ENCODE data around the gene WBP1L. TPM values are rescaled to one million over a fixed set of nuclear protein-coding genes. Genes with fewer than 3 reads are reported as not detected.

The WBP1L gene
- total RNA-seq, 2 donors from 2014 or later: 32.3 to 42.7 TPM

DNA sequence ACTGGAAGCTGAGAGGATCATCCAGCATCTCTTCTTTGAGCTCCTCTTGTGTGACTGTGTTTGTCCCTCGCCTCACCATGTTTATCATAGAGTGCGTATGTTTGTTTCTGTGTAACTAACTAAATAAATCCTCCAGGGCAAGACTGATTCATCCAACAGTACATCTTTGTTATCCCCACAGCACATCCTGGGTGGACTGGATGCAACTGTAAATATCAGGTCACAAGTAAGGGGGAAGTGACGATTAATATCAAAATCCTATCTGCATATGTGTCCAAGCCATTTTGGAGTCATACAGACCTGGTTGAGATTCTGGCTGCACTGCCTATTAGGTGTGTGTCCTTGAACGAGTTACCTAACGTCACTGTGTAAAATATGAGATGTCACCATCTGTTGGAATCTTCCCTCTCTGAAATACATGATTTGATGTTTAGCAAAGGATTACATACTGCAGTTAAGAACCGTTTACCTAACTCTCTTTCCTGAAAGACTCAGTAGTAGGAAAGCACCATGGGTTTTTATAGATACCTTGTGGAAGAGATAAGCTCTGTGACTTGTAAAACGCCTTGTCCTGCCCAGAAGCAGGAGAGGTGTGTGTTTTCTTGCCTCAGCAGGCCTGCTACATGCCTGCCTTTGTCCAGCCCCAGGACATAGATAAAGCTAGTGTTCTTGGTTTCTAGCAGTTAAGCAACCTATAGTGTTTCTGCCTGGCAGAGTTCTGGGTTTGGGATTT is 25.8 kb downstream of the WBP1L start:
- intact Hi-C loops (cut with DNase I): no loop called here
- Histone ChIP-seq H3K9ac (ENCODE audit: low read depth in 2 of 2, low read length in 2 of 2) (no peak overlapping the region), H3K36me3 (no peaks in the 10 kb centered on the region), H3K27ac (no peak overlapping the region), H3K4me1 (no peaks in the 10 kb centered on the region), H3K27me3 (no peaks in the 10 kb centered on the region), H3K4me3 (no peak overlapping the region), H3K9me3 (no peaks in the 10 kb centered on the region)
- TF ChIP-seq, protein P1, sequence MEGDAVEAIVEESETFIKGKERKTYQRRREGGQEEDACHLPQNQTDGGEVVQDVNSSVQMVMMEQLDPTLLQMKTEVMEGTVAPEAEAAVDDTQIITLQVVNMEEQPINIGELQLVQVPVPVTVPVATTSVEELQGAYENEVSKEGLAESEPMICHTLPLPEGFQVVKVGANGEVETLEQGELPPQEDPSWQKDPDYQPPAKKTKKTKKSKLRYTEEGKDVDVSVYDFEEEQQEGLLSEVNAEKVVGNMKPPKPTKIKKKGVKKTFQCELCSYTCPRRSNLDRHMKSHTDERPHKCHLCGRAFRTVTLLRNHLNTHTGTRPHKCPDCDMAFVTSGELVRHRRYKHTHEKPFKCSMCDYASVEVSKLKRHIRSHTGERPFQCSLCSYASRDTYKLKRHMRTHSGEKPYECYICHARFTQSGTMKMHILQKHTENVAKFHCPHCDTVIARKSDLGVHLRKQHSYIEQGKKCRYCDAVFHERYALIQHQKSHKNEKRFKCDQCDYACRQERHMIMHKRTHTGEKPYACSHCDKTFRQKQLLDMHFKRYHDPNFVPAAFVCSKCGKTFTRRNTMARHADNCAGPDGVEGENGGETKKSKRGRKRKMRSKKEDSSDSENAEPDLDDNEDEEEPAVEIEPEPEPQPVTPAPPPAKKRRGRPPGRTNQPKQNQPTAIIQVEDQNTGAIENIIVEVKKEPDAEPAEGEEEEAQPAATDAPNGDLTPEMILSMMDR (IDR thresholded peaks at IDR 0.05): no peak
- no peak for DNase-seq

DNA sequence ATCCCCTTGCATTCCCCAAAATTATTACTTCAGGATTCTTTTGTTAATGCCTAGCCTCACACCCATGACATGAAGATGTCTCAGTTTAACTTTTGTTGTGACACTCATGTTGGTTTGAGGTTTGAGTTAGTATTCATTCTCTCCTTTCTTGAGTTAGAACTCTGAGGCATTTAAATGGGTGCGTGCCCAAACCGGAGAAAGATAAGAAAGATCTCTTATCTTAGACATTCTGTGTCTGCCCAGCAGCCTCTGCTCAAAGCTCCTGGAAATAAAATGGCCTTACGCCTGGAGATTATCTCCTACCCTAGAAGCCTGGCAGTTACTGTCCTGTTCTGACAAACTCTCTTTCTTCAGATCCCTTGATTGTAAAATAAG is 26.3 kb downstream of the WBP1L start:
- H3K27me3 ChIP-seq: no peaks in the 10 kb centered on the region
- no peak for DNase-seq
- H3K4me1 ChIP-seq: no peaks in the 10 kb centered on the region
- no peaks in the 10 kb centered on the region for H3K9me3 ChIP-seq
- TF ChIP-seq, protein P1 (IDR thresholded peaks at IDR 0.05): no peak
- H3K27ac ChIP-seq: no peak overlapping the region
- H3K36me3 ChIP-seq: no peaks in the 10 kb centered on the region
- H3K4me3 ChIP-seq: no peak overlapping the region
- intact Hi-C loops (cut with DNase I): no loop called here
- no peak overlapping the region for H3K9ac ChIP-seq (ENCODE audit: low read depth in 2 of 2, low read length in 2 of 2)

DNA sequence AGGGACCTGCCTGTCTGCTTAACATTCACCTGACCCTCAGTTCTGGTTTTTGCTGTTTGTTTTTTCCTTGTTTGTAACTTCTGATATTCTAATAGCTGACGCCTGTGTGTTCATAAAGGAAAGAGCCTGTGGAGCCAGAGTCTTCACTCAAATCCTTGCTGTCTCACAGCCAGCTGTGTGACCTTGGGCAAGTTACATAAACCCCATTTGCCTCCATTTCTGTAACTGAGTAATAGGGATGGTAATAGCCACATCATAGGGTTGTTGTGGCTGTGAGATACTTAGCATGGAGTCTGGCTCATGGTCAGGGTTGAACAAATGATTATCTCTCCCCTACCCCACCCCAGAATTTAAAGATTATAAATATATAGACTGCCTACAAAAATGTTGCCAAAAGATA is 27.0 kb downstream of the WBP1L start:
- H3K4me3 ChIP-seq: no peak overlapping the region
- no peak for DNase-seq
- H3K27ac ChIP-seq: no peak overlapping the region
- no peaks in the 10 kb centered on the region for H3K9me3 ChIP-seq
- no peaks in the 10 kb centered on the region for H3K4me1 ChIP-seq
- no peak overlapping the region for H3K9ac ChIP-seq (ENCODE audit: low read depth in 2 of 2, low read length in 2 of 2)
- H3K27me3 ChIP-seq: no peaks in the 10 kb centered on the region
- no peaks in the 10 kb centered on the region for H3K36me3 ChIP-seq
- TF ChIP-seq, protein P1 (IDR thresholded peaks at IDR 0.05): no peak
- intact Hi-C loops (cut with DNase I): no loop called here

DNA sequence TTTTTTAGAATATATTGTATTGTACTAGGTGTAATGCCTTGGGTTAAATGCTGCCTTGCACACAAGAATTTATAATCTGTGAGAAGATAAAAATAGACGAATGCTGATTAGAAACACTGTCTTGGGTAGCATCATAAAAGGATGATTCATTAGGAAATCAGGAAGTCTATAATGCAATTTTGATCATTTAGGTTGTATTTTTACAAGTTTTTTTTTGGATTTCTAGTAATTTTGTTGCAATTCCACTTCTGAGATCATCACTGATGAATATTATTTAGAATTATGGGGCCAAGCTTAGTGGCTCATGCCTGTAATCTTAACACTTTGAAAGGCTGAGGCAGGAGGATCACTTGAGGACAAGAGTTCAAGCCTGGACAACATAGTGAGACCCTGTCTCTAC is 29.6 kb downstream of the WBP1L start:
- no peaks in the 10 kb centered on the region for H3K27me3 ChIP-seq
- H3K27ac ChIP-seq: no peak overlapping the region
- H3K4me1 ChIP-seq: no peaks in the 10 kb centered on the region
- H3K9ac ChIP-seq (ENCODE audit: low read depth in 2 of 2, low read length in 2 of 2): no peak overlapping the region
- DNase-seq: no peak
- no peaks in the 10 kb centered on the region for H3K9me3 ChIP-seq
- no peak overlapping the region for H3K4me3 ChIP-seq
- H3K36me3 ChIP-seq: no peaks in the 10 kb centered on the region
- TF ChIP-seq, protein P1 (IDR thresholded peaks at IDR 0.05): no peak
- intact Hi-C loops (cut with DNase I): no loop called here

DNA sequence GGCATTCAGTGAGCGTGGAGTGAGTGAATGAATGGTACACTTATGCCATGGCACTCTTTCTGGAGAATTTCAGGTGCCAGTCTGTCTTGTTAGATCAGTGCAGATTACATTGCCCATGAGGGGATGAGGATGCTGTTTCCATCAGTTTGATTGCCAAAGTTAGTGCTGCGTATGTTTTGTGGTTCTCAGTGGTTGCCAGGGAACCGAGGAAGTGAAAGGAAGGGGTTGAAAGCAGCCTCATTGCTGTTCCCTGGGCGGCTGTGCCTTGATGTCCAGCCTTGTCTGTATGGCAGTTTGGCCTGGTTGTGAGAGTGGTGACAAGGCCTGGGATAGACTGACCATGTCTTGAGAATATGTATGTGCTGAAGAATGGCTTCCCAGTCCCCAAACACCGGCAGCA is 30.2 kb downstream of the WBP1L start:
- no peaks in the 10 kb centered on the region for H3K36me3 ChIP-seq
- H3K9me3 ChIP-seq: no peaks in the 10 kb centered on the region
- no peak overlapping the region for H3K9ac ChIP-seq (ENCODE audit: low read depth in 2 of 2, low read length in 2 of 2)
- H3K27ac ChIP-seq: no peak overlapping the region
- no peaks in the 10 kb centered on the region for H3K4me1 ChIP-seq
- H3K4me3 ChIP-seq: no peak overlapping the region
- intact Hi-C loops (cut with DNase I): no loop called here
- no peak for DNase-seq
- TF ChIP-seq, protein P1 (IDR thresholded peaks at IDR 0.05): no peak
- no peaks in the 10 kb centered on the region for H3K27me3 ChIP-seq
